Stimulated activated memory B cell treated with anti-CD40 and anti-IgM and Interleukin-4, amounts not matched to agents 10 μg/mL and 1 μg/mL and 100 μg/mL, for 72 hours (primary cell): ENCODE data around the gene CPNE8.

Source experiments
- ATAC-seq: fragments of 150-1000 bp; cut with Tn5 transposase; 2 replicates; pipeline ENCODE4 v1.10.0; 2021
- H3K27ac Mint-ChIP-seq: one replicate; pipeline ENCODE4 v1.8.0; 2022; ENCODE audit warnings: mild to moderate bottlenecking, mixed read lengths
- H3K27me3 Mint-ChIP-seq: one replicate; pipeline ENCODE4 v1.8.0; 2022; ENCODE audit warnings: mixed read lengths
- H3K36me3 Mint-ChIP-seq: one replicate; pipeline ENCODE4 v1.8.0; 2022; ENCODE audit warnings: mixed read lengths
- H3K4me1 Mint-ChIP-seq: one replicate; pipeline ENCODE4 v1.8.0; 2022; ENCODE audit warnings: mixed read lengths
- H3K4me3 Mint-ChIP-seq: one replicate; pipeline ENCODE4 v1.8.0; 2022; ENCODE audit warnings: mild to moderate bottlenecking, moderate library complexity, mixed read lengths
- H3K9me3 Mint-ChIP-seq: one replicate; pipeline ENCODE4 v1.8.0; 2022; ENCODE audit warnings: mixed read lengths

The CPNE8 gene

DNA sequence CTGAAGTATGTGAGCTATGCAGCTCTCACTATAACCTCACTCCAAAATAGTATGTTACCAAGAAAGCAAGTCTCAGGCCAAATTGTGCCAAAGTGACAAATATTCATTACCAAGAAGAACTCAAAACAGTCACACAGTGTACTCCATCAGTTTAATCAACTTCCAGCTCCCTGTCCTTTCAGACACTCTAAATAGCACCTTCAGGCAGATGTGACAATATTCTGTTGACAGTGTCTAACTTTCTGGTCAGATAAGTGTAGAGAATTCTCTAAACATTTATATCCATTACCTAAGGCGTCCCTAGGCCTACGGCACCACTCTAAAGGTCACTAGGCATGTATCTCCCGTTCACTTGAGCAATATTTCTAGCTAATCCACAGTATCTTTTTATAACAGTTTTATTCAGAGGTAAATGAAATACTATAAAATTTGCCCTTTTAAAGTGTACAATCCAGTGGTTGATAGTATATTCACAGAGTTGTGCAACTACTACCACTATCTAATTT lies 21.7 kb downstream of the CPNE8 start:
- peaks cover 7% of the 10 kb centered on the region for H3K9me3 Mint-ChIP-seq
- ATAC-seq = no peak
- H3K27me3 Mint-ChIP-seq = no peaks in the 10 kb centered on the region
- H3K4me3 Mint-ChIP-seq = no peak overlapping the region
- H3K4me1 Mint-ChIP-seq = no peaks in the 10 kb centered on the region
- no peak overlapping the region for H3K27ac Mint-ChIP-seq
- no peaks in the 10 kb centered on the region for H3K36me3 Mint-ChIP-seq

DNA sequence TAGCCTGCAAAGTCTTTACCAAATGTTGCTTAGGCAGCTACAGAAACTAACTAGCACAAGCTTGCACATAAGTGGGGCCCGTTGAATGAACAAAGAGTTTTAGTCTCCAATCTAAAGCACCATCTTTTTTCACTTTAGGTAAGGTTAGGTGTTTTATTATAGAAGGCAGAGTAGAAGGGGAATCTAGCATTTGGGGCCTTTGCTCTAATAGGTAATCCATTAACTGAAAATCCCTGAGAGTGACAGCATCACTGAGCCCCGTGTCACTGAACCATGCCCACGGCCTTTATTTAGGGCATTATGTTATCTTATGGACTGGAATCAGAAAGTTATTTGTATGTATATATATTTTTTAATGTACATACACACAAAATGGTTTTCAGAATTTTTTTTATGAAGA lies 25.1 kb downstream of the CPNE8 start:
- H3K27ac Mint-ChIP-seq = no peak overlapping the region
- no peaks in the 10 kb centered on the region for H3K27me3 Mint-ChIP-seq
- no peak for ATAC-seq
- H3K4me1 Mint-ChIP-seq = no peaks in the 10 kb centered on the region
- H3K9me3 Mint-ChIP-seq = peaks cover 9% of the 10 kb centered on the region
- H3K4me3 Mint-ChIP-seq = no peak overlapping the region
- no peaks in the 10 kb centered on the region for H3K36me3 Mint-ChIP-seq

DNA sequence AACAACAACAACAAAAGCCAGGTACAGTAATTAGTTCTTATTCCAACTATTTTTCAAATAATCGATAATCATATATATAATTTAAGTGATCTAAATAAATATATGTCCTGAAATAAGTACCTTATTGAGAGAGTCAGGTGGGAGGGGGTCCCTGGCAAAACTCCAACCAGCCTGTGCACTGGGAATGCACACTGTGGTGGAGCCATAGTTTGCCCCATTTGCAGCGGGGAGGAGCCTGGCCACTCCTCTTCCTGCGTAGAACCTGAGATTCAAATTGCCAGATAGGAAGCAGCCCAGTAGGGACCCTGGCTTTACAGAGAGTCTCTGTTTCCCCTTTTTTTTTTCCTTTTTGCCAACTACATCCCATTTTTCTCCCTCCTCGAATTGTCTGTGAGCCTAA lies 26.4 kb downstream of the CPNE8 start:
- H3K27ac Mint-ChIP-seq = no peak overlapping the region
- H3K27me3 Mint-ChIP-seq = no peaks in the 10 kb centered on the region
- no peaks in the 10 kb centered on the region for H3K36me3 Mint-ChIP-seq
- peaks cover 7% of the 10 kb centered on the region for H3K9me3 Mint-ChIP-seq
- no peak overlapping the region for H3K4me3 Mint-ChIP-seq
- H3K4me1 Mint-ChIP-seq = no peaks in the 10 kb centered on the region
- ATAC-seq = no peak

DNA sequence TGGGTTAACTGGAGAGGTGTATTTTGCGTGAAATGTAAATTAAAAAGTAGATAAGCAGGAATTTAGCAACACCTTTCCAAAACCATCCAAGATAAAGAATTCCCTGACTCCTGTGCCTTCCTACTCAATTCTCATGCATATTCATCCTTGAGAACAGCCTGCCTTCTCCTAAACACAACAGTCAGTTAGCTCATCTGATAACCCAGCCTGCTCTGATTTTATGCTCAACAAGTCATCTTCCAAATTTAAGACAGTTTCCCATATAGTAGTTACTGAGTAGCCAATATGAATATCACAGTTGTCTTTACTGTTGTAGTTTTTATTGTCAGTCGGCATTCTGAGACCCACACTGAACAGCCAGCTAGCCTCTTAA lies 27.1 kb downstream of the CPNE8 start:
- Mint-ChIP-seq H3K27me3 (no peaks in the 10 kb centered on the region), H3K9me3 (peaks cover 6% of the 10 kb centered on the region), H3K4me3 (no peak overlapping the region), H3K27ac (no peak overlapping the region), H3K4me1 (no peaks in the 10 kb centered on the region), H3K36me3 (no peaks in the 10 kb centered on the region)
- no peak for ATAC-seq

DNA sequence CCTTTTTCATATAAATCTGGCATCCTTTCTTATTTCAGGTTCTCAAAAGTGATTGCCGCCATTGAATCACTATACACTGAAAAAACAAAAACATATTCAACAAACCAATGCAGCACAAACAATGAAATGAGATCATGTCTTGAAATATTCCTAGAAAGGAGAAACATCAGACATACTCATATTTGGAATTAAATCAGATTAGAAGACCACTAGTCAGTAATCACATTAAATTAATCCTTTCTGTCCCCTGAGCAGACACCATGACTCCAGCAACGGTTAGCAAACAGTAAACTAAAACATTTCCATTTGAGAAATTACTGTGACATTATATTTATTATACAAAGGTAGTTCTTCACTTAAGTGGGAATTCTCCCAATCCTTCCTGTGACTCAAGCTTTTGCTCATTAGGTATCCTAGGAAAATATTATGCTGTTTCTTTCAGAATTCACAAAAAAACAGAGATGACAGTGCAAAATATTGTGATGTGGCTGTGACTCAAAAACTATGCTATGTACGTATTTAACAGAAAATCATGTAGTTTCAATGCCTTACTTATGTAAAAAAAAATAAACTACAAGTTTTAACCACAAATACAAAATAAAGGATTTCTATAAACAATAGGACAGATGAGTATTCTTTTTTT lies 29.7 kb downstream of the CPNE8 start:
- ATAC-seq = no peak
- Mint-ChIP-seq H3K9me3 (peaks cover 2% of the 10 kb centered on the region), H3K27me3 (no peaks in the 10 kb centered on the region), H3K4me3 (no peak overlapping the region), H3K4me1 (no peaks in the 10 kb centered on the region), H3K27ac (no peak overlapping the region), H3K36me3 (no peaks in the 10 kb centered on the region)

DNA sequence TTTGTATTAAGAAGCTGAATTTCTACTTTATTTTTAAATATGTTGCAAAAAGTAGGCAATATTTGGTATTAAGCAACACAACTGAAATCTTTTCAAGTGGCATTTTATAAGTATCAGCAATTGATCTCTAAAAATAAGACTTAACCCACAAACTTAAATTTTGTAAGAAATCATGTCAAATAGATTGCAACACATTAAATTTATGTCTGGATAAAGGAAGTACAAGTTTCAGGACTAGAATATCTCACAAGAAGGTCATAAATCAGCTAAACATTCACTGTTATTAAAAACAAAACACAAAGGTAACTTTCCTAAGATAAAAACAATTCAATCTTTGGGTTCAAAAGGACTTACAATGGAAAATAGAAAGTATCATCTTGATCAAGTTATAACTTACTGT lies 32.8 kb downstream of the CPNE8 start:
- peaks cover 4% of the 10 kb centered on the region for H3K9me3 Mint-ChIP-seq

DNA sequence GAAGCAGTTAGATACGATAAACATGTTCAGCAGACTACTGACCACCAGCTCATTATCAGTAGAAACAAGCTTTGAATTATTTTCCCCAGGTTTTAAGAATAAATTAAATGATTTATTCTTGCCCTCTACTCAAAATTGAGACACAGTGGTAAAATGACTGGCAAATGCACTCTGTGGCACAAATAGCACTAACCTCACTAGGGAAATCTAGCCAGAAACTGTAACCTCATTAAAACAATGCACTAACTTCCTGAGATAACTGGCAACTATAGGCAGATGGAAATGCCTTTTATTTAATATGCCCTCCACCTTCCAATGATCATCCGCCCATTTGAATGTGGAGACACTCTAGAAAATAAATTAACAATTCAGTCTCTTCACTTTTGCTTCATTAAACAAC lies 33.2 kb downstream of the CPNE8 start:
- no peak for ATAC-seq
- no peaks in the 10 kb centered on the region for H3K4me1 Mint-ChIP-seq
- no peak overlapping the region for H3K4me3 Mint-ChIP-seq
- no peaks in the 10 kb centered on the region for H3K36me3 Mint-ChIP-seq
- no peaks in the 10 kb centered on the region for H3K27me3 Mint-ChIP-seq
- peaks cover 4% of the 10 kb centered on the region for H3K9me3 Mint-ChIP-seq
- H3K27ac Mint-ChIP-seq = no peak overlapping the region

More for the DNA sequence above, 32.8 kb downstream of the CPNE8 start:
- ATAC-seq = no peak
- no peak overlapping the region for H3K27ac Mint-ChIP-seq
- no peak overlapping the region for H3K4me3 Mint-ChIP-seq
- no peaks in the 10 kb centered on the region for H3K27me3 Mint-ChIP-seq
- no peaks in the 10 kb centered on the region for H3K36me3 Mint-ChIP-seq
- H3K4me1 Mint-ChIP-seq = no peaks in the 10 kb centered on the region

DNA sequence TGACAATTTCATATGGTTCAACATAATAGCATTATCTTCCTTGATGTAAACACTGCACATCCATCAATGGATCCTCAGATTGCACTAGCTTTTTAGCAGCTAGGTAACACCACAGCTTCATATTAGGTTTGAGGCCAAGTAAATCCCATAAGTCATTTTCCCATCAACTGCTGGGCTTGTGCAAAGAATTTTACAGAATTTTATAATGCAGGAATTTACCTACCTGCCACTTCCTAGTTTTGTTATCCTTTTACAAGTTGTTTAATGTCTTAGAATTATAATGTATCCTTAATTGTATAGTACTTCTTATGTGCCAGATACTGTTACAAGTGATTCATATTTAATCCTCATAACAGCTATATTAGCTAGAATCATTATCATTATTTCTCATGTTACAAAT lies 36.4 kb downstream of the CPNE8 start:
- no peak for ATAC-seq
- Mint-ChIP-seq H3K27me3 (no peaks in the 10 kb centered on the region), H3K27ac (no peak overlapping the region), H3K9me3 (peaks cover 4% of the 10 kb centered on the region), H3K36me3 (no peaks in the 10 kb centered on the region), H3K4me1 (no peaks in the 10 kb centered on the region), H3K4me3 (no peak overlapping the region)

DNA sequence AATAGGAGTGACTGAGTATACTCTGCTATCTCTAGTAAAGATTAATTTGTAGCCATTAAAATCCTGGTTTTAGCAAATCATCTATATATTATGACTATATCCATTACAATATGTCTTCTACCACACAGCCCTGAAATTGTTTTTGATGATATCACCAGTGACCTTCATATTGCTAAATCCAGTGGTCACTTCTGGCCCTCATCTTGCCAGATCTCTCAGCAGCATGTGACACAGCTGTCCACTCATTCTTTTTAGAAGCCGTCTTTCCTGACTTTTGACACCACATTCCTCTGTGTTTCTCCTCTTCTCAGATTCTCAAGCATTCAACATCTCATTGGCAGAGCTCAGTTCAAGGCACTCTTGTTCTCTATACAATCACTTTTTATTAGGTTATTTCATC lies 54.9 kb downstream of the CPNE8 start:
- no peak for ATAC-seq

DNA sequence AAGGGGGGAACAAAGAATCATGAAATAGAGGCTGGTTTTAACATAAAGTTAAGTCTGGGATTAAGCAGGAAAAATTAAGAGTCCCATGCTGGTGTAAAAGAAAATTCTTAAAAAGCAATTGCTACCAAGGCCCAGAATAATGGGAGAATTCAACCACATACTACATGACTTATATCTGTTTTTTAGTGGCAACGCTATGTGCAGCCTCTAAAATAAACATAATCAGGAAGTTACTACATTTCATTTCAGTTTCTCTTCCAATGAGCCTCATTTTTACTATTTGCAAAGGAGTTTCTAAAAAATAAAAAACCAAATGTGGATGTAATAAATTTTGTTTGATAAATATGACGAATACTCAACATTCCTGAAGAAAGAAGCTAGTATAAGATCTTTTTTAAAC lies 58.1 kb downstream of the CPNE8 start:
- no peak overlapping the region for H3K4me3 Mint-ChIP-seq
- no peak overlapping the region for H3K27ac Mint-ChIP-seq
- no peaks in the 10 kb centered on the region for H3K4me1 Mint-ChIP-seq
- no peaks in the 10 kb centered on the region for H3K36me3 Mint-ChIP-seq
- H3K27me3 Mint-ChIP-seq = no peaks in the 10 kb centered on the region
- ATAC-seq = no peak
- H3K9me3 Mint-ChIP-seq = peaks cover 3% of the 10 kb centered on the region

More for the DNA sequence above, 54.9 kb downstream of the CPNE8 start:
- Mint-ChIP-seq H3K9me3 (peaks cover 9% of the 10 kb centered on the region), H3K27ac (no peak overlapping the region), H3K27me3 (no peaks in the 10 kb centered on the region), H3K4me1 (no peaks in the 10 kb centered on the region), H3K36me3 (no peaks in the 10 kb centered on the region), H3K4me3 (no peak overlapping the region)

DNA sequence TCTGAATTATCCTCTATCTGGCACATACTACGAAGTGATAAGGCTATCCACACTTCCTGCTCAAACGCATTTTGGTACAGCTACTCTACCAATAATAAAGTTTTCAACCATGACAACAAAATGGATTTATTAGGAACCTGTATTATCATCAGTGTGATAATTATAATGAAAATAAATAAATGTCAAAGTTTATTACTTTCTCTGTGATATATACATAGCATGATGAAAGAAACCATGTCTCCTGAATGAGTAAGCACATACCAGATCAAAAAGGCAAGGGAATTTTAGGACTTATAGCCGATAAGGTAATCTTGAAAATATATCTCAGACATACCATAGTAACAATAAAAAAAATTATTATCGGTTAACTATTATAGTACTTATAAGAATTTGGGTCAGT lies 61.1 kb downstream of the CPNE8 start:
- H3K4me3 Mint-ChIP-seq = no peak overlapping the region
- no peak for ATAC-seq
- H3K27me3 Mint-ChIP-seq = no peaks in the 10 kb centered on the region
- H3K9me3 Mint-ChIP-seq = no peaks in the 10 kb centered on the region
- H3K27ac Mint-ChIP-seq = no peak overlapping the region
- no peaks in the 10 kb centered on the region for H3K4me1 Mint-ChIP-seq
- H3K36me3 Mint-ChIP-seq = no peaks in the 10 kb centered on the region

DNA sequence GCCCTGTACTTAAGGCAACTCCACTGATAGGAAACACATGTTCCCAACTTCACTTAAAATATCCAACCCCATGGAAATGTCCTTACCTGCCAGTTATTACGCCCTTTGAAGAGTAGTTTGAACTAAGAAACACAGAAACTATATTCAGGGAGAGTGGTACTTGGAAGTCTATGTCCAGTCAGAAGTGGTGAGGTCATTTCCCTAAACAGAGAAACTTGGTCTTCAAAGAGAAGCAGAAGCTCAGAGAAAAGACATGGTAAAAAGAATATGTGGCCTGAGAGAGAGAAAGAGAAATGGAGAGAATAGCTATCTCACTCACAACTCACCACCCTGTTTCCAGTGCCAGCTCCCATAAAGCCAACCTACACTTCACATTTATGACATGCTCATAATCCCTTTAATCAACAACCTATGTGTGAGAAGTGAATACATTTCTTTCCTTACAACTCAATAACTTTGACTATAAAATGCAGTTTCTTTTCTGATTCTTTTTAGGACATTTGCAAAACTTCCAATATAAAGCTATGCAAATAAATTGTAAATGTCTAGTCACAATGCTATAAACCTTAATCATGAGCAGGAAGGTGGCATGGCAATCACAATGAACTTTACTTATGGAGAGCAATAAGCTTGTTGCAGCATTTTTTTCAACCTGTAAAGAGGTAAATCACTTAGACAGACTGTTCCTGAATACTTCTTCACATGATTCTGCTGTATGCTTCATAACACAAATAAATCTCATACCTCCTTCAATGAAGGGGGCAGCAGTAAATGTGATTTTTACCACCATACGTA lies 67.1 kb downstream of the CPNE8 start:
- H3K27ac Mint-ChIP-seq = no peak overlapping the region
- no peak overlapping the region for H3K4me3 Mint-ChIP-seq
- H3K27me3 Mint-ChIP-seq = no peaks in the 10 kb centered on the region
- H3K9me3 Mint-ChIP-seq = peaks cover 5% of the 10 kb centered on the region
- no peak for ATAC-seq
- H3K36me3 Mint-ChIP-seq = no peaks in the 10 kb centered on the region
- H3K4me1 Mint-ChIP-seq = no peaks in the 10 kb centered on the region

DNA sequence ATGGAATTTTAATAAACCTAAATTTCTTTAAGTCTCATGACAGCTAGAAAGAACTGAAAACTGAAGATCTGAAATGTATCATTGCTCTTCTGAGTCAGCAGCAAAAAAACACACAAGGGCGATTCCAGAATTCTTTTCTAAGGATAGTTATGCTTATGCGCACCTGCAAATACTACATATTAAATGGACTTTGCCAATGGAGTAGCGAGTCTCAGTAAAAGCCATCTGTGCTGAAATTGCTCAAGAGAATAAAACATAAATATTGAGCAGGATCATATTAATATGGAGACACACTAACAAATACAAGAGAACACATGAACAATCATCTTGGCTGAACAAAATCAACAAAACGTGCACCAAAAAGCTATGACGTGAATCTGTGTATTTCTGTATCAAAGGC lies 73.7 kb downstream of the CPNE8 start:
- Mint-ChIP-seq H3K27ac (no peak overlapping the region), H3K4me1 (no peaks in the 10 kb centered on the region), H3K36me3 (no peaks in the 10 kb centered on the region), H3K4me3 (no peak overlapping the region), H3K9me3 (peaks cover 5% of the 10 kb centered on the region), H3K27me3 (no peaks in the 10 kb centered on the region)
- ATAC-seq = no peak

DNA sequence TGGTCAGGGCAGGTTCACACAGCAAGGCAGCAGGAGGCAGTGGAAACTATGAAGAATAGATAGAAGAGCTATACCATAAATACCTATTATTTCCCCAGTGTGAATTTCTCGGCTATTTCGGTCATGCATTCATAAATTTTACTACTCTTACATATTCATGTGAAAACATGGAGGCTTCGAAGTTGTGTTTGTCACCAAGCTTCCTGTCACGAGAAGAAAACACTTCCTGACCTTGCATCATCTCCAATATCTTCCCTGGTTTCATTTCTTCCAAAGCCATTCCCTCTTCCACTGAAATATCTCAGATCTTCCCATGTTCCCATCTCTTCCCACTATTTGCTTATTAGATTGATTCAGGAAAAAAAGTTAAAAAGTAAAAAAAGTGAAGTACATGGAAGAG lies 80.4 kb downstream of the CPNE8 start:
- Mint-ChIP-seq H3K4me1 (no peaks in the 10 kb centered on the region), H3K27ac (no peak overlapping the region), H3K4me3 (no peak overlapping the region), H3K27me3 (no peaks in the 10 kb centered on the region), H3K9me3 (peaks cover 5% of the 10 kb centered on the region), H3K36me3 (no peaks in the 10 kb centered on the region)
- ATAC-seq = no peak

DNA sequence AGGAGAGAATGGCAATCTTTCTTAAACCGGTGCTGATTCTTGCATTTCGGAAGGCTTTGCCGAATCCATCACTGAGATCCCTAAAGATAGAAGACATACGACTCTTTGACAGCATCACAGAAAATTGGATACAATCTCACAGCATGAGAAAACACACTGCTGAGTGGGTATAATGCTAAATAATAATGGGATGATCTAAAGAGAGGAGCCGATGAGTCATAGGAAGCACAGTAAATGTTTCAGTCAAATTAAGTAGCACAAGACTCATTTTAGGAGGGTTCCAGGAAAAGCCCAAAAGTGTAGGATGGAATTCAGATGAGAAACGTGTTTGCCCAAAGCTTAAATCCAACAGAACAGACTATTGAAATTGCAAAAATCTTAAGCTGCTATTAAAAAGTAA lies 81.7 kb downstream of the CPNE8 start:
- no peak for ATAC-seq
- Mint-ChIP-seq H3K4me1 (no peaks in the 10 kb centered on the region), H3K27ac (no peak overlapping the region), H3K4me3 (no peak overlapping the region), H3K9me3 (peaks cover 5% of the 10 kb centered on the region), H3K36me3 (no peaks in the 10 kb centered on the region), H3K27me3 (no peaks in the 10 kb centered on the region)

DNA sequence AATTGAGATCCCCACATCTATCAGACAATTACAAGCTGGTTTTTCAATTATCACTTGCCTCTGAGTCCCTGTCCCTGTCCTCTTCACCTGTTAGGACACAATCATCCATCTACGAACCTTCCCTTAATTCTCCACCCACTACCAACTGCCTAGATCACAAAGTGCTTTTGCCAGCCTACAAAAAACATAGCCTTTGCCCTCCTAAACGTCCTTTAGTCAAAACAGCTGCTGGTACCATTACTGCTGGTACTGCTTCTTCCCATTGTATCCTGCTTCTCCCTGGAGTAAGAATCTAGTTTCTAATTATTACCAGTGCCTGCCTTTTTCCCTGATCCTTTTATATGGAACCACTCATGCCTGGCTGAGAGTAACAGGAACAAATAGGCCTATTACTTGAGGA lies 82.1 kb downstream of the CPNE8 start:
- Mint-ChIP-seq H3K36me3 (no peaks in the 10 kb centered on the region), H3K27me3 (no peaks in the 10 kb centered on the region), H3K9me3 (peaks cover 5% of the 10 kb centered on the region), H3K27ac (no peak overlapping the region), H3K4me1 (no peaks in the 10 kb centered on the region), H3K4me3 (no peak overlapping the region)
- ATAC-seq = no peak
